Right atrium auricular region (tissue), 2 donors: ENCODE results near the gene THRB. TPM values are rescaled to one million over a fixed set of nuclear protein-coding genes. Genes with fewer than 3 reads are reported as not detected.

Experiments
- DNase-seq: peaks from one replicate; pipeline ENCODE4 v3.0.0-alpha.2; 2019; ENCODE audit warnings: low spot score
- H3K27ac ChIP-seq, 2 donors: fragments of 200-600 bp; sonication (generic); 1 replicate in 1 of 2; 2 replicates in 1 of 2; pipeline ENCODE4 v1.5.1; 2016 to 2019
- H3K27me3 ChIP-seq, 2 donors: fragments of 200-600 bp; sonication (generic); one replicate each; pipeline versions ENCODE4 v1.5.1 to v1.6.0; 2017 to 2019
- H3K36me3 ChIP-seq: fragments of 200-600 bp; sonication (generic); one replicate; pipeline ENCODE4 v1.5.1; 2016
- H3K4me1 ChIP-seq, 2 donors: fragments of 200-600 bp; sonication (generic); one replicate each; pipeline versions ENCODE4 v1.5.1 to v1.6.0; 2017 to 2019
- H3K4me3 ChIP-seq, 2 donors: fragments of 200-600 bp; sonication (generic); 1 replicate in 1 of 2; 2 replicates in 1 of 2; pipeline ENCODE4 v1.5.1; 2017 to 2019; ENCODE audit warnings: mild to moderate bottlenecking in 1 of 2, moderate library complexity in 1 of 2
- H3K9me3 ChIP-seq, 2 donors: fragments of 200-600 bp; sonication (generic); one replicate each; pipeline ENCODE4 v1.5.1; 2019
- CTCF ChIP-seq, 2 donors: fragments of 200-600 bp; sonication (generic); IDR thresholded peaks; one replicate each; pipeline ENCODE4 v1.5.1; 2019; ENCODE audit warnings: antibody characterized with exemption in 2 of 2
- total RNA-seq, 2 donors: library from RNA; depleted of rRNA; stranded (reverse); fragments of >200 nt; gene quantifications; one replicate each; pipeline ENCODE4 v1.1.0, GENCODE V29; 2016

Gene THRB
- total RNA-seq, 2 donors from 2014 or later: 4.2 to 7.0 TPM

- H3K27ac ChIP-seq: no peak overlapping the region
- TF ChIP-seq CTCF (IDR thresholded peaks at IDR 0.05): no peak
- no peaks in the 10 kb centered on the region for H3K9me3 ChIP-seq
- H3K36me3 ChIP-seq: no peaks in the 10 kb centered on the region
- no peaks in the 10 kb centered on the region for H3K27me3 ChIP-seq
- H3K4me3 ChIP-seq: no peak overlapping the region
- no peaks in the 10 kb centered on the region for H3K4me1 ChIP-seq
- no peak for DNase-seq
These were observed 302.7 kb downstream of the THRB start for GRCh38 chr3:24191801-24192403.

- peaks cover 0 to 10% of the 10 kb centered on the region in 2 donors for H3K4me1 ChIP-seq
These were observed 304.4 kb downstream of the THRB start for GRCh38 chr3:24190256-24190655.

GRCh38 chr3:24185738-24186384 is 308.8 kb downstream of the THRB start:
- no peak for DNase-seq
- H3K4me1 ChIP-seq: peaks cover 0 to 10% of the 10 kb centered on the region in 2 donors
- no peaks in the 10 kb centered on the region for H3K27me3 ChIP-seq
- H3K36me3 ChIP-seq: no peaks in the 10 kb centered on the region
- H3K9me3 ChIP-seq: no peaks in the 10 kb centered on the region
- TF ChIP-seq CTCF (IDR thresholded peaks at IDR 0.05): peak; percentile 60 to 72
- H3K27ac ChIP-seq: no peak overlapping the region
- H3K4me3 ChIP-seq: no peak overlapping the region

More at GRCh38 chr3:24190256-24190655, 304.4 kb downstream of the THRB start:
- Histone ChIP-seq H3K4me3 (no peak overlapping the region), H3K9me3 (no peaks in the 10 kb centered on the region), H3K27ac (no peak overlapping the region), H3K36me3 (no peaks in the 10 kb centered on the region), H3K27me3 (no peaks in the 10 kb centered on the region)
- TF ChIP-seq CTCF (IDR thresholded peaks at IDR 0.05): no peak
- DNase-seq: no peak

GRCh38 chr3:24184528-24185176 is 310.0 kb downstream of the THRB start:
- H3K4me3 ChIP-seq: no peak overlapping the region
- H3K27me3 ChIP-seq: no peaks in the 10 kb centered on the region
- no peak for DNase-seq
- peaks cover 0 to 10% of the 10 kb centered on the region in 2 donors for H3K4me1 ChIP-seq
- H3K27ac ChIP-seq: no peak overlapping the region
- H3K36me3 ChIP-seq: no peaks in the 10 kb centered on the region
- TF ChIP-seq CTCF (IDR thresholded peaks at IDR 0.05): no peak
- no peaks in the 10 kb centered on the region for H3K9me3 ChIP-seq

- no peak for TF ChIP-seq CTCF (IDR thresholded peaks at IDR 0.05)
- H3K4me1 ChIP-seq: peaks cover 0 to 10% of the 10 kb centered on the region in 2 donors
These were observed 311.9 kb downstream of the THRB start for GRCh38 chr3:24182756-24183155.

More at GRCh38 chr3:24182756-24183155, 311.9 kb downstream of the THRB start:
- Histone ChIP-seq H3K27ac (no peak overlapping the region), H3K36me3 (no peaks in the 10 kb centered on the region), H3K27me3 (no peaks in the 10 kb centered on the region), H3K9me3 (no peaks in the 10 kb centered on the region), H3K4me3 (no peak overlapping the region)
- no peak for DNase-seq
